Muscle of arm (tissue), 14 donors: Measurements from ENCODE around the gene HPS5. TPM values are rescaled to one million over a fixed set of nuclear protein-coding genes. Genes with fewer than 3 reads are reported as not detected.
A peak's percentile ranks its signal among the peaks of the same experiment; 100 is the strongest.
"Not testable (repeated sequence)": the region's sequence is repeated elsewhere in the genome, so short reads cannot be mapped to it uniquely, and the experiment has no call there.

Experiments used
- DNase-seq: peaks from one replicate; pipeline ENCODE4 v3.0.0-alpha.2; 2013
- long read RNA-seq, 11 donors: transcript quantifications; one replicate each; lab custom pipeline, GENCODE V29; 2026
- polyA plus RNA-seq, 12 donors: library from polyadenylated mRNA; unstranded; fragments of 120-200 nt; gene quantifications; one replicate each; pipeline ENCODE4 v1.2.1, GENCODE V29; 2013; ENCODE audit not compliant: insufficient read length in 12 of 12

HPS5 gene, protein sequence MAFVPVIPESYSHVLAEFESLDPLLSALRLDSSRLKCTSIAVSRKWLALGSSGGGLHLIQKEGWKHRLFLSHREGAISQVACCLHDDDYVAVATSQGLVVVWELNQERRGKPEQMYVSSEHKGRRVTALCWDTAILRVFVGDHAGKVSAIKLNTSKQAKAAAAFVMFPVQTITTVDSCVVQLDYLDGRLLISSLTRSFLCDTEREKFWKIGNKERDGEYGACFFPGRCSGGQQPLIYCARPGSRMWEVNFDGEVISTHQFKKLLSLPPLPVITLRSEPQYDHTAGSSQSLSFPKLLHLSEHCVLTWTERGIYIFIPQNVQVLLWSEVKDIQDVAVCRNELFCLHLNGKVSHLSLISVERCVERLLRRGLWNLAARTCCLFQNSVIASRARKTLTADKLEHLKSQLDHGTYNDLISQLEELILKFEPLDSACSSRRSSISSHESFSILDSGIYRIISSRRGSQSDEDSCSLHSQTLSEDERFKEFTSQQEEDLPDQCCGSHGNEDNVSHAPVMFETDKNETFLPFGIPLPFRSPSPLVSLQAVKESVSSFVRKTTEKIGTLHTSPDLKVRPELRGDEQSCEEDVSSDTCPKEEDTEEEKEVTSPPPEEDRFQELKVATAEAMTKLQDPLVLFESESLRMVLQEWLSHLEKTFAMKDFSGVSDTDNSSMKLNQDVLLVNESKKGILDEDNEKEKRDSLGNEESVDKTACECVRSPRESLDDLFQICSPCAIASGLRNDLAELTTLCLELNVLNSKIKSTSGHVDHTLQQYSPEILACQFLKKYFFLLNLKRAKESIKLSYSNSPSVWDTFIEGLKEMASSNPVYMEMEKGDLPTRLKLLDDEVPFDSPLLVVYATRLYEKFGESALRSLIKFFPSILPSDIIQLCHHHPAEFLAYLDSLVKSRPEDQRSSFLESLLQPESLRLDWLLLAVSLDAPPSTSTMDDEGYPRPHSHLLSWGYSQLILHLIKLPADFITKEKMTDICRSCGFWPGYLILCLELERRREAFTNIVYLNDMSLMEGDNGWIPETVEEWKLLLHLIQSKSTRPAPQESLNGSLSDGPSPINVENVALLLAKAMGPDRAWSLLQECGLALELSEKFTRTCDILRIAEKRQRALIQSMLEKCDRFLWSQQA
- polyA plus RNA-seq, result 10 to 100 TPM in 11 of 12 donors, not detected in 1; 11.3 to 18.1 (median 14.0) TPM
- long read RNA-seq, donor 1, result 0 reads
- long read RNA-seq, donor 2, result 0 reads
- long read RNA-seq, donor 3, result 0 reads
- long read RNA-seq, donor 4, result 0 reads
- long read RNA-seq, donor 5, result 0 reads
- long read RNA-seq, donor 6, result 0 reads
- long read RNA-seq, donor 7, full-length matches to known transcripts, result 1 of 1 reads
- long read RNA-seq, donor 7, partial matches to known transcripts, result 0 of 1 reads
- long read RNA-seq, donor 7, other reads (novel, unspliced or antisense), result 0 of 1 reads
- long read RNA-seq, donor 8, result 0 reads
- long read RNA-seq, donor 9, result 0 reads
- long read RNA-seq, donor 10, result 0 reads
- long read RNA-seq, donor 11, result 0 reads

DNA sequence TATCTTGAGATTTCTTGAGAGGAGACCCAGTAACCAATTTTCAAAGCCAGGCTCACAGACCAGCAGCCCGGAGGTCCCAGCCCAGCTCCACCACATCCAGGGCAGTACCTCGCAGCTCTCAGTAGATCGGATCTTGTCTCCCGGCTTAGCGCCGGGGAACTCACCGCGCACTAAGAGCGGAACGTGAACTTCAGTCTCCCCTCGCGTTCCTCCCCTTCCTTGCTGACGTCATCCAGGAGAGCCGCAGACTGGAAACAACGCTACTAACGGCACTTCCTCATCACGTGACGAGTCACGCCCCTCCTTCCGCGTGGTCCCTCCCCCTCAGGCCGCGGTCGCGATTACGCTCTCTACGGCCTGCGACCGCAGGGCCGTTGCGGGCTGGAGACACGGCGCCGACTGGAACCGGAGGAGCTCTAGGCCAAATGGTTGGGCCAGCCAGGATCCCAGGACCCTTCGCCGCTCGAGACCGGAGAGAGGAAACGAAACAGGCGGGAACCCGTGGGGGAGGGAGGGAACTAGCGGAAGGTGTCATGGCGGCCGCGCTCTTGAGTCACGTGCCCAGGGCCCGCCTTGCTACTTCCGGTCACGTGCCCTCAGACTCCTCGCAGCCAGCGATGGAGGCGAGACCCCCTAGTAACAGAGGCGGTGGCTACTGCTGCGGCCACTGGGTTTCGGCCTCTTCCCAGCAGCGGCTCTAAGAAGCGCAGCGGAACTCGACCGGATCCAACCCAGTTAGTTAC, at the start of gene HPS5, which contains the start of gene GTF2H1:
TSS of gene HPS5 (minus strand) at position 172 of the 743 bp plus-strand sequence. CDS start 4,282 bp downstream, outside the sequence.
TSS of gene GTF2H1 (plus strand) at position 599 of the 743 bp plus-strand sequence. CDS start 10,508 bp downstream, outside the sequence.
- peak; percentile 99 for DNase-seq

DNA sequence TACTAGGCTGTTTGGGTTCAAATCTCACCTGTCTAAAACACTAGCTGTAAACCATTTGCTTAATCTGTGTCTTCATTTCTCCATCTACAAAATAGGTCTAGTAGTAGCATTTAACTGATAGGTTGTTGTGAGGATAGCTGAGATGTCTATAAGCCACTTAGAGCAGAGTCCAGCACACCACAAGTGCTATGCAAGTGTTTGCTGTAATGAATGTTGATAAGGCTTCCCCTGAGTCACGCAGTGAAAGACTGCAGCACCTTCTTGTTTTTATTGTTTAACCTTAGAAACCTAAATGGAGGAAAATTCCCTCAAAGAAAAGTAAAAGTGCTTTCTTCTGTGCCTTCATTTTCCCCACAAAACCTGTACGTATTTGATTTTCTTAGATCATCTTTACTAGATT, 49.3 kb upstream of the HPS5 start:
- no peak for DNase-seq

DNA sequence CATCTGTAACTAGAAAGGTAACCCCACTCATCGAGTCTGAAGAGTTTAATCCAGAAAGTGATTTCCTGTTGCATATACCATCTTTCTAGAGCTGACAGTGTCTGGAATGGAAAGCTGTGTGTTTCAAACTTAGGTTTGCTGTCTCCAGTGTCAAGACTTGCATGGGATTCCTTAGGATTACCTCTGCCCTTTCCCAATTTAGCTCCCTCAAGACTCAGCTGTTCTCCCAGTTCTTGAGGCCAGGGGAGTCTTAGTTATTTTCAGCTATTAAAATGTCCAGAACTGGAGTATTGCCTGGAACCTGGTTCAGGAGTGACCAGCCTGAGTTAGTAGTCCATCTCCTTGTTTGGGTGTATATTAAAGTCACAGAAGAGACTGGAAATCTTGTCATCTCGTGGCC, 47.5 kb upstream of the HPS5 start:
- DNase-seq, result no peak

DNA sequence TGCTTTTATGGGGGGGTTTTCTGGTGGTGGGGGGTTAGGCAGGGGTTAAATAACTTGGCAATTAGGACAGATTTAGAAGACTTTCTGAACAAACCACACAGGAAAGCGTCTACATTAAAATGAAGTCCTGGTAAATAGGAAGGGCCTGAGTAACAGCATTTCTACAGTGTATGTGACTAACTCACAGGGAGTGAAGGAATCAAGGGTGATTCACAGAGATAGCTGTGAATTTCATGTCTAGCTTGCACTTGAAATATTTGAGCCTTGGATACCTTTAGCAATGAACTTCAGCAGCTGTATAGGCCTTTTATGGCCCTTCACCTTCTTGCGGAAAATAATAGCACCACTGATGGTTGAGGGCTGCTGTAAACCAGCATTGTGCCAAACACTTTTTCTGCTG, 46.3 kb upstream of the HPS5 start:
- DNase-seq, result no peak

DNA sequence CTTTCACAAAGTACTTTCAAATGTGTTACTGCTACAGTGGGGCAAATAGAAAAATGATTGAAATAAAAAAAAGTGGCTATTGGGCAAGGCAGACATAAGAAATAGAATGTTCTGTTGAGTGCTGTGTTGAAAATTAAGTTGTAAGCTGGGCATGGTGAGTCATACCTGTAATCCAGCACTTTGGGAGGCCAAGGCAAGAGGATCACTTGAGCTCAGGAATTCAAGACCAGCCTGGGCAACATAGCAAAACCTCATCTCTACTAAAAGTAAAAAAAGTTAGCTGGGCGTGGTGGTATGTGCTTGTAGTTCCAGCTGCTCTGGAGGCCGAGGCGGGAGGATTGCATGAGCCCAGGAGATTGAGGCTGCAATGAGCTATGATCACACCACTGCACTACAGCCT, 45.5 kb upstream of the HPS5 start:
- no peak for DNase-seq

DNA sequence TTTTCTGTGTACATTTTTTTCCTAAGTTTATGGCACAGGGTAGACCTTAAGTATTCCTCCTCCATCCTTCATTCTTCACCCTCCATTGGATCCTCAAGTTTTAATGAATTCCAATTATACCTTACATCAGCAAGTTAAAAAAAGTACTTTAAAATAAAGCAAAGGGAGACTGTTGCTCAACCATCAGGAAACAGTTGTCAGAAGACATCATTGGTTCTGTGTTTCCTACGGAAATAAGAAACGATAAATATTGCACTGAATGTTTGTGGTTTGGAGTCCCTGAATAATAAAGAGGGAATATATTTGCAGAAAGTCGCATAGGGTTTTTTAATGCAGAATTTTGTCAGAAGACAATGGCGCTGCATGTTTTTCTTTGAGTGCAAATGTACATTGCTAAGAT, 44.3 kb upstream of the HPS5 start:
- no peak for DNase-seq

DNA sequence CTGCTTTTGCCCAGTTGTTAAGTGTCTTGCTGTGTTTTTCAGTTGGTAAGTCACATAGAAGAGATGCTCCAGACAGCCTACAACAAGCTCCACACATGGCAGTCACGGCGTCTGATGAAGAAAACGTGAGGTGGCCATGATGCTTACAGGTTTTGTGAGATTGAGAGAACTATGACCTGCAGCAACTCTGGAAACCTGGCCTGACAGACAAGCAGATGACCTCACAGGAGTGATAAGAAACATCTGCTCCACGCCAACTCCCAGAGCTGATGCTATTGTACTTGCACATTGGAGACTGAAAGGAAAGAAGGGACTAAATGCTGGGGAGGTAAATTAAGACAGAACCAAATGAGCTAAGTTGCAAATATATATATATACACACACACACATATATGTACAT, 43.8 kb upstream of the HPS5 start:
- no peak for DNase-seq

DNA sequence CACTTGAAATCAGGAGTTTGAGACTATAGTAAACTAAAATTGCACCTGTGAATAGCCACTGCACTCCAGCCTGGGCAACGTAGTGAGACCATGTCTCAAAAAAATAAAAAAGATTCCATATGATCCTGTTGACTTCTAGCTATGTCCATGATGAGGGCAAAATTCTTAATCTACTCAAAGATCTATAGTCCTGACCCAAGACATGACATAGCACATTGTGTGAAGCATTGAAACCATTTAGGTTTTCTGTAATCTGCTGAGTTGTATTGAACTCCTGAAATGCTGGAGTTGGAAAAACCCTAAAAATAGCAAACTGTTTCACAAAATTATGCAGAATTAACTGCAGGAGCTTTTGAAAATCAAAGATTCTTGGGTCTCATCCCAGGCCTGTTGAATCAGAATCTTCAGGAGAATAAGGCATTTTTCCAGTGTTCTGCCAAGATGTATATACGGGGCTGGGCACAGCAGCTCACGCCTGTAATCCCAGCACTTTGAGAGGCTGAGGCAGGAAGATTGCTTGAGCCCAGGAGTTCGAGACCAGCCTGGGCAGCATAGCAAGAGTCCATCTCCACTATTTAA, 42.6 kb upstream of the HPS5 start:
- DNase-seq, result no peak

DNA sequence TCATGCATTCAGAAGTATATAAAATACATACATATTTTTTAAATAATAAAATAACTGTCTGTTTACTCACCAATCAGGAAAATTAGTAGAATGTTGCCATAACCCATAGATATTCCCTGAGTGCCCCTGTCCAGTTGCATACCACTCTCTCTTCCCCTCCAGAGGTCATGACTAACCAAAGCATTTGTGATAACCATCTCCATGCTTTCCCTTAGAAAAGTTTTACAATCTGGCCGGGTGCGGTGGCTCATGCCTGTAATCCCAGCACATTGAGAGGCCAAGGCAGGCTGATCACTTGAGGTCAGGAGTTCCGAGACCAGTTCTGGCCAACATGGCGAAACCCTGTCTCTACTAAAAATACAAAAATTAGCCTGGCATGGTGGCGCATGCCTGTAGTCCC, 39.2 kb upstream of the HPS5 start:
- no peak for DNase-seq

DNA sequence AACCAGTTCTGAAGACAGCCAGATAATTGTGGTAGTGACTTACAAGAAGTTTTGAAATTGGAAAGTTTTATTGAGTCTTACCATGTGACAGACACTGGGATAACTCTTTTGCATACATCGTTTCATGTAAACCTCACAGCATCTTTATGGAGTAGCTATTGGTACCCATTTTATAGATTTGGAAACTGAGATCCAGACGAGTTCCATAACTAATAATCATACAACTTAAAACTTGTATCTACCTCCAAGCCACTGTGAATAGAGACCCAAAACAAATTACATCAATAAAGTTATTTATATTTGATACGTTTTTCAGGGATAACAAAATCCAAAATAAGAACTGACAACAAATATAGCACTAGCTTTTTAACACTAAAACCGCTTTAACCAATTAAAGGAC, 36.7 kb upstream of the HPS5 start:
- no peak for DNase-seq

DNA sequence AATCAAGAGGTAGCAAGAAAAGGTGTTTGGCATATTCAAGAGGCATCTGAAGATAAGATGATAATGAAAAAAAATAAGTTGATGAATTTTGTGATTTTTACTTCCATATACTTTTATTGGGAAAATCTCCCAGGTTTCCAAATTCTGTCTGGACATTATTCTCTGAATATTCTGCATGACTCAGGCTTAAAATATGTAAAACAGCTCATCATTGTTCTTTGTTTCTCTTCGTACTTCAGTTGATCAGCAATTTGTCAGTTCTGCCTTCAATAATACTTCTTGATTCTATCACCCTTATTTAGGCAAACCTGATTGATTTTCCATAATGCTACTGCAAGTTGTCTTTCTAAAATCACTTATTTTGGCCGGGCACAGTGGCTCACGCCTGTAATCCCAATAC, 30.6 kb upstream of the HPS5 start:
- DNase-seq, result no peak

DNA sequence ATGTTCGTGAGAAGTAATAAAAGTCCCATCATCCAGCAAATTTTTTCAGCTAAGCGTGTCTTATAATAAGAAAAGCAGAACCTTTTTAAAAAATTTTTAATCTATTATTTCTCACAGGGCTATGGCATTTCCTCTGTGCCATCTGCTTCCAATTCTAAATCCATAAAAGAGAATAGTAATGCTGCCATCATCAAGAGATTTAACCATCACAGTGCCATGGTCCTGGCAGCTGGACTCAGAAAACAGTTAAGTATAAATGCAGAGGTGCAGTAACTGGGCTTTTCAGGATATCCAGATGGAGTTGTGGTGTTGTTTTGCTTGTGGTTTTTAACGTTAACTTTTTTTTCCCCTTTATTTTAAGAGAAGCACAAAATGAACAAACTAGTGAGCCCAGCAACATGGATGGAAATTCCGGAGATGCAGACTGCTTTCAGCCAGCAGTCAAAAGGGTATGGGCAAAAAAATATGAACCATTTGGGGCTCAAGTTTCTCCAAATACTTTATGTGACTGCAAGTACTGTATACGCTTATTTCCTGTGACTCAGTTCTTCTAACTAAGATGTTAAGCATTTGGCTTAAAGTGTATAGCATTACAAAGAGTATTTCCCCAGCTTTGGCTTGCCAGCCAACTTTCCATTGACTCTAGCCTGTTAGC, 25.7 kb upstream of the HPS5 start:
- DNase-seq, result peak; percentile 10

DNA sequence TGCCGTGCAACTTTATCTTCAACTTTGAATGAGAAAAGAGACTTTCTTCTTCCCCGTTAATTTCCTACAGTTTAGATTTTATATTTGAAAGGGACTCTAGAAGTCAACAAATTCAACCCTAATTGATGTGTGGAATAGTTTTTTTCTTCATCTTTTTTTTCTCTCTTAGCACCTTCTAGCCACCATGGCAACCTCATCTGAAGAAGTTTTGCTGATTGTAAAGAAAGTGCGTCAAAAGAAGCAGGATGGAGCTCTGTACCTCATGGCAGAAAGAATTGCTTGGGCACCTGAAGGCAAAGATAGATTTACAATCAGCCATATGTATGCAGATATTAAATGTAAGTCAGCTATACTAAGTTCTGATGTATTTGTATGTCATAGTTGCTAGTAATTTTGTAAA, 11.0 kb upstream of the HPS5 start:
- DNase-seq, result no peak

DNA sequence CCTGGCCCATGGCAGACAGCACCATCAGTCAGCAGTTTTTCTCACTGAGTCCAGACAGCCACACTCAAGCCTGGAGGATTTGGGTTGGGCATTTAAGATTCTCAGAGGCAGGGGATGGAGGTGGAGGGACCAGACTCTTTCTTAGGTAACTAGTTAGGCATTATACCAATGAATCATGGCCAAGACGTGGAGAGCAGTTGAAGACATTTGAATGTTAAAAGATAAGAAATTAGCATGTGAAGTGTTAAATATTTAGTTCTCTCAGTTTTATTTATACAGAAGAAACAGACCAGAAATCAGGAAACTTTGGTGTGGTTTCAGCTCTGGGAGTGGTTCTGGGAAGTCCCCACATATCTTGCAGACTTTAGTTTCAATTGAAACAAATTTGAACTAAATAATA, 10.4 kb upstream of the HPS5 start:
- DNase-seq, result no peak

DNA sequence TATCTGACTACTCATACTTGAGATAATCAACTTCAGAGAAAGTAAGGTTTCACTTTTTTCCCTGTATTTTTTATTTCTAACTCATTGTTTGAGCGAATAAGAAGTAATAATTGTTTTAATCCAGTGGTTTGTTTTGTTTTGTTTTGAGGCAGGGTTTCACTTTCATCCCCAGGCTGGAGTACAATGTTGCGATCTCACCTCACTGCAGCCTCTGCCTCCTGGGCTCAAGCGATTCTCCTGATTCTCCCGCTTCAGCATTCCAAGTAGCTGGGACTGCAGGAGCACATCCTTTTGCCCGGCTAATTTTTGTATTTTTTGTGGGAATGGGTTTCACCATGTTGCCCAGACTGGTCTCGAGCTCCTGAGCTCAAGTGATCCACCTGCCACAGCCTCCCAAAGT, 9.0 kb upstream of the HPS5 start:
- DNase-seq, result no peak

DNA sequence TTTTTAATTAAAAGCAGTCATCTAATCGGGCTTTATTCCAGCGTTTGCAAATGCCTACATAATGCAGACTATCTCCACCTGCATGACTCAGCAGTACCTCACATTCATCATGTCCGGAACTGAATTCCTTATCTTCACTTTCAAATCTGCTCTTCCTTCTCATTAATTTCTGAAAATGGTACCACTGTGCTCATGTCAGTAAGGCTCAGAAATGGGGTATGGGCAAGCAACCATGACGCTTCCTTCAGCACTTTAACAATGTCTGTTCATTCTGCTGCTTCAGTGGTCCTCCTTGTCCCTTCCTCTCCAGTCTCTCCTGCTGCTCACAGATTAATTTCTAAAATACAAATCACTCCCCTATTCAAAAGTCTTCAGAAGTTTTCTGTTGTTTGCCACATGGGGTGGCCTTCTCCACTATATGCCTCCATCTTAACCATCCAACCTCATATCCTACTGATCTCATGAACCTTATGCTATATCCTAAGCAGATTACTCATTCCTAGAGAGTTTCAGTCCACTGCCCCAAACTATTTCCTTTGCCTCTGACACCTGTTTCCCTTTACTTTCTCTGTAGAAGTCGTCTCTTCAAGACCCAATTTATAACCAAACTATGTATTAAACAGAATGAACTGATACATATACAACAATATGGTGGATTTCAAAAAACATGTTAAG, 7.4 kb upstream of the HPS5 start:
- no peak for DNase-seq

DNA sequence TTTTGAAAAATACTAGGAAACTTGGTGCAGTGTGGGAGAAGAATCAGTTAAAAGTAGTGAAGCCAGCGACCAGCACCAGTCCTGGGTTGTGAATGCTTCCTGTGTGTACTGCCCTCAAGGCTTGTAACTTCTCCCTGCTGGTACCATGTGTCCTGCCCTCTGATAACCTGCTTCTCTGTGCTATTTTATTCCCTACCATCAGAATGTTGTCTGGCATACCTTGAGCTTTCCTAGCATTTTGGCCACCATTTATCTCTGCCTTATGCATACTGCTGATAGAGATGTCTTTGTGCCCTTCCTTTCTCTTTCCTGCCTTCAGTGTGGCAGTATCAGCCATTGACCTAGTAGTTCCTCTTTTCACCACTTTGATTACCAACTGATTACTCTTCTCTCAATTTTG, 2.4 kb upstream of the HPS5 start:
- DNase-seq, result no peak

DNA sequence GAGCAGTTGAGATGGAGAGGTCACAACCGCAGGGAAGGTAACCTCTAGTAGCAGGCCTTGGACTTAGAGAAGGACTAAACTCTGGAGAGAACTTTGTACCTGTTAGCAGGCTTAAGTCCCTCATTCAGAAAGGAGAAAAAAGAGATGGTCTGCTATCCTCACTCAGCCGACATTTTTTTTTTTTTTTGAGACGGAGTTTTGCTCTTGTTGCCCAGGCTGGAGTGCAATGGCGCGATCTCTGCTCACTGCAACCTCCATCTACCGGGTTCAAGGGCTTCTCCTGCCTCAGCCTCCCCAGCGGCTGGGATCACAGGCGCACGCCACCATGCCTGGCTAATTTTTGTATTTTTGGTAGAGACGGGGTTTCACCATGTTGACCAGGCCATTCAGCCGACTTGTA, 1.9 kb upstream of the HPS5 start:
- not testable (repeated sequence) for DNase-seq
